Nephron (organoid): ENCODE measurements around the gene KRT80.

ENCODE experiments used
- H3K27ac Mint-ChIP-seq, 3 experiments: 2 replicates each; pipeline ENCODE4 v1.8.0; 2020; ENCODE audit warnings: mixed read lengths in 3 of 3, mild to moderate bottlenecking in 2 of 3, moderate library complexity in 1 of 3
- H3K27me3 Mint-ChIP-seq: 2 replicates; pipeline ENCODE4 v1.8.0; 2021; ENCODE audit warnings: low read depth, mild to moderate bottlenecking, moderate library complexity, mixed read lengths
- H3K36me3 Mint-ChIP-seq: 2 replicates; pipeline ENCODE4 v1.8.0; 2020; ENCODE audit warnings: low read depth, mixed read lengths
- H3K4me1 Mint-ChIP-seq: 2 replicates; pipeline ENCODE4 v1.8.0; 2020; ENCODE audit warnings: mixed read lengths
- H3K4me3 Mint-ChIP-seq, 3 experiments: 2 replicates each; pipeline ENCODE4 v1.8.0; 2020; ENCODE audit warnings: mild to moderate bottlenecking in 3 of 3, mixed read lengths in 3 of 3, moderate library complexity in 2 of 3
- H3K9me3 Mint-ChIP-seq: 2 replicates; pipeline ENCODE4 v1.8.0; 2020; ENCODE audit warnings: mixed read lengths
- TF ChIP-seq, protein P1 (sequence below), 3 experiments: fragments of 200-600 bp; sonication (generic); IDR thresholded peaks; one replicate each; pipeline ENCODE4 v1.5.0; 2021; ENCODE audit warnings: antibody characterized with exemption in 3 of 3; ENCODE audit not compliant: unreplicated experiment in 3 of 3

Gene KRT80

DNA sequence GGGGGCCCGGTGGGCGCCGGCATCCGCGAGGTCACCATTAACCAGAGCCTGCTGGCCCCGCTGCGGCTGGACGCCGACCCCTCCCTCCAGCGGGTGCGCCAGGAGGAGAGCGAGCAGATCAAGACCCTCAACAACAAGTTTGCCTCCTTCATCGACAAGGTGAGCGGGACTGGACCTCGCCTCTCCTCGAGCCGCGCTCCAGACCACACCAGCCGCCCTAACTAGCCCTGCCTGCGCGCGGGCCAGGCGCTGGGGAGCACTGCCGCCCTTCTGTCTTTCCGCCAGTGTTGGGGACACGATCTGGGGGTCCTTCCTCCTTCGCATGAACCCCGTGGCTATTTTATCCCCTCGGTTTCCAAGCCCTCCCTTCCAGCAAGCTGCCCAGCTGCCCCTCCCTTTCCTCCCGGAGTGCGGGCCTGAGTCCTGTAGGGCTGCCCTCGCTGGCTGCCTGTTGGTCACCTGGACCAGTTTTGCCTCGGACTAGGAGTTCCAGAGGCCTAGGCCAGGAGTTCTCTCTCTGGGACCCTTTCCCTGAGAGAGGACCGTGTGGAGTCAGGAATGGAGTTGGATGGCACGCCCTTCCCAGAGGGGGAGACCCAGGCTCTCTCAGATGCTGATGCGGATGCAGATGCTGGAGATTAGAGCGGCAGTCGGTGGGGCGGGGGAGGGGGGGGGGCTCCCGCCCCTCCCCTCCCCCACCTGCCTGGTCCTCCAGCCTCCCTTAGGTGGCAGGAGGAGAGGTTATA, 41.8 kb upstream of the KRT80 start:
- Mint-ChIP-seq H3K4me1 (peaks cover 9% of the 10 kb centered on the region), H3K27ac (no peak overlapping the region), H3K4me3 (peak overlapping the region; percentile 50 to 66 (median 59)), H3K27me3 (peaks cover 91% of the 10 kb centered on the region), H3K9me3 (no peaks in the 10 kb centered on the region), H3K36me3 (no peaks in the 10 kb centered on the region)
- TF ChIP-seq, protein P1, sequence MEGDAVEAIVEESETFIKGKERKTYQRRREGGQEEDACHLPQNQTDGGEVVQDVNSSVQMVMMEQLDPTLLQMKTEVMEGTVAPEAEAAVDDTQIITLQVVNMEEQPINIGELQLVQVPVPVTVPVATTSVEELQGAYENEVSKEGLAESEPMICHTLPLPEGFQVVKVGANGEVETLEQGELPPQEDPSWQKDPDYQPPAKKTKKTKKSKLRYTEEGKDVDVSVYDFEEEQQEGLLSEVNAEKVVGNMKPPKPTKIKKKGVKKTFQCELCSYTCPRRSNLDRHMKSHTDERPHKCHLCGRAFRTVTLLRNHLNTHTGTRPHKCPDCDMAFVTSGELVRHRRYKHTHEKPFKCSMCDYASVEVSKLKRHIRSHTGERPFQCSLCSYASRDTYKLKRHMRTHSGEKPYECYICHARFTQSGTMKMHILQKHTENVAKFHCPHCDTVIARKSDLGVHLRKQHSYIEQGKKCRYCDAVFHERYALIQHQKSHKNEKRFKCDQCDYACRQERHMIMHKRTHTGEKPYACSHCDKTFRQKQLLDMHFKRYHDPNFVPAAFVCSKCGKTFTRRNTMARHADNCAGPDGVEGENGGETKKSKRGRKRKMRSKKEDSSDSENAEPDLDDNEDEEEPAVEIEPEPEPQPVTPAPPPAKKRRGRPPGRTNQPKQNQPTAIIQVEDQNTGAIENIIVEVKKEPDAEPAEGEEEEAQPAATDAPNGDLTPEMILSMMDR (IDR thresholded peaks at IDR 0.05; ENCODE audit: unreplicated experiment in 3 of 3): no peak

- TF ChIP-seq, protein P1 (IDR thresholded peaks at IDR 0.05; ENCODE audit: unreplicated experiment in 3 of 3): no peak
- Mint-ChIP-seq H3K36me3 (no peaks in the 10 kb centered on the region), H3K27ac (no peak within 1 kb of the TSS), H3K4me1 (peaks cover 9% of the 10 kb centered on the region), H3K4me3 (peak within 1 kb of the TSS; percentile 50 to 66 (median 59)), H3K9me3 (no peaks in the 10 kb centered on the region), H3K27me3 (peaks cover 91% of the 10 kb centered on the region)
Observed at GRCh38 chr12:52232674-52233461, 41.1 kb upstream of the KRT80 start, which contains the start of gene KRT7. KRT7 (plus strand) TSS chr12:52233243; CDS start chr12:52233297, 54 bp downstream.

DNA sequence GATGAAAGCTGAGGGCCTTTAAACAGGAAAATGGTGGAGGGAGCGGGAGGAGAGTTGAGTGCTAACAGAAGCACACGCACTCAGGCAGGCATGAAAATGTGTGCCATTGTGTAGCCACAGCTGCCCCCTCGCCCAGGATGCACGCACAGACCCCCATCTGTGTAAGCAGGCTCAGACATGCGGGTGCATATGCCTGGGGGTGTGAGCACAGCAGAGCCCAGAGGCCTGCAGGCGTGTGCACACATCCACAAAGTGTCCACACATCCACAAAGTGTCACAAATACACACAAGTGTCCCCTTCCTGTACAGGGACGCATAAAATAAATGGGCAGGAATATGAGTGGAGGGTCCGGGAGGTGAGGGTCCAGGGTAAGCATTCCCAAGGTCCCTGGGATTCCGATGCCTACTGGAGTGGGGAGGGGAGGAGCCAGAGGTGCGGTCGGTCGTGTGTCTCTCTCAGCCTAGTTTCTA, 40.4 kb upstream of the KRT80 start:
- no peak overlapping the region for H3K27ac Mint-ChIP-seq
- H3K4me3 Mint-ChIP-seq: peak overlapping the region in 2 of 3 experiments; percentile 29 to 34
- H3K4me1 Mint-ChIP-seq: peaks cover 9% of the 10 kb centered on the region
- TF ChIP-seq, protein P1 (IDR thresholded peaks at IDR 0.05; ENCODE audit: unreplicated experiment in 3 of 3): no peak
- H3K36me3 Mint-ChIP-seq: no peaks in the 10 kb centered on the region
- H3K27me3 Mint-ChIP-seq: peaks cover 87% of the 10 kb centered on the region
- no peaks in the 10 kb centered on the region for H3K9me3 Mint-ChIP-seq

- no peaks in the 10 kb centered on the region for H3K36me3 Mint-ChIP-seq
- H3K4me3 Mint-ChIP-seq: peak overlapping the region in 1 of 3 experiments; percentile 21
- H3K4me1 Mint-ChIP-seq: peaks cover 9% of the 10 kb centered on the region
- H3K9me3 Mint-ChIP-seq: no peaks in the 10 kb centered on the region
- no peak overlapping the region for H3K27ac Mint-ChIP-seq
- TF ChIP-seq, protein P1 (IDR thresholded peaks at IDR 0.05; ENCODE audit: unreplicated experiment in 3 of 3): no peak
- peaks cover 87% of the 10 kb centered on the region for H3K27me3 Mint-ChIP-seq
Observed at GRCh38 chr12:52231305-52232202, 39.7 kb upstream of the KRT80 start.

- H3K27ac Mint-ChIP-seq: no peak overlapping the region
- H3K4me1 Mint-ChIP-seq: peaks cover 9% of the 10 kb centered on the region
- H3K27me3 Mint-ChIP-seq: peaks cover 88% of the 10 kb centered on the region
- peak overlapping the region in 1 of 3 experiments; percentile 13 for H3K4me3 Mint-ChIP-seq
- H3K9me3 Mint-ChIP-seq: no peaks in the 10 kb centered on the region
- no peaks in the 10 kb centered on the region for H3K36me3 Mint-ChIP-seq
- TF ChIP-seq, protein P1 (IDR thresholded peaks at IDR 0.05; ENCODE audit: unreplicated experiment in 3 of 3): no peak
Observed at GRCh38 chr12:52230364-52231281, 38.8 kb upstream of the KRT80 start.
